Measurements from ENCODE around the gene ATG3. TPM values are rescaled to one million over a fixed set of nuclear protein-coding genes. Genes with fewer than 3 reads are reported as not detected.
A peak's percentile ranks its signal among the peaks of the same experiment; 100 is the strongest.

ATG3 gene
- total and polyA plus RNA-seq, 12 donors, result 14.0 to 64.3 (median 42.8) TPM

DNA sequence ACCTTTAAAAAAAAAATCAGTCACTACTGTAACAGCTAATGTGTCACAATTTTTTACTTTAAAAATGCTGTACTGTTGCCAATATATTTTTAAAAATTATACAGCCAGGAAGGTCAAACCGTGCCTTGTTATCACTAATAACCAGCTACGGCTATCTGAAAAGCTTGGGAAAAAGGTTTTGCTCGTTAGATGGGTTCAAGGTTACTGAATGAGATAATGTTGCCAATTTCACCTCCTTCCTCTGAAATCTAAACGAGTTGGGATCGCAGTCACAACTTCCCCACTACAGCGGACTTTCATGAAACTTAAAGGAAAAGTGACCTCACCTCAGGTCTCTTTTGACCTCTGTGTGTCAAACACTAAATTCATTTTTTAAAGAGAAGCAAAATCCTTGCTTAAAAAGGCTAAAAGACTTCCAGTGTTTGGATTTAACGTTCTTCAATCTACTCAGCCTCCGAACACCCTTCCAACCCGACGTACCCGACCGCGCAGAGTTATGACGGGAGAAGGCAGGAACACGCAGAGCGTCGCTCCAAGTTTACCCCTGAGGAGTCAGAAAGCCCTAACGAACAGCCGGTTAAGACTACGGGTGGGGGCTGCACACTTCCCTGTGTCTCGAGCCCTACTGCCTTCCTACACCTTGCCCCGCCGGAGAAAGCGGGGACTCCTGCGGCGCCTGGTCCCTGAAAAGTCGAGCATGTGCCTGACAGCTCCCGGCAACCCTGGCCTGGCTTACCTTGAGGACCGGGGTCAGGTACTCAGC lies 860 bp downstream of the ATG3 start:
- ATAC-seq (peak; percentile 30 to 55 (median 38)), DNase-seq (peak; percentile 55 to 74)
- Histone ChIP-seq H3K27ac (peak overlapping the region; percentile 86 to 99 (median 92)), H3K36me3 (peaks cover 0 to 33% (median 0%) of the 10 kb centered on the region in 9 donors), H3K27me3 (no peaks in the 10 kb centered on the region), H3K9me3 (no peaks in the 10 kb centered on the region), H3K4me3 (peak overlapping the region; percentile 71 to 99 (median 85)), H3K4me1 (peaks cover 2 to 51% (median 40%) of the 10 kb centered on the region in 9 donors)
- intact Hi-C loops (cut with DNase I), result loop anchor here in 2 of 10 donors (5.0 kb wide), 2 partner anchors 431 to 731 kb away; partner anchors contain the start of gene GTPBP8 (in 1 of the 2)
- WGBS, 2 donors, result 0% methylated on average over 29 of the region's 29 CpGs
- TF ChIP-seq, protein P1, sequence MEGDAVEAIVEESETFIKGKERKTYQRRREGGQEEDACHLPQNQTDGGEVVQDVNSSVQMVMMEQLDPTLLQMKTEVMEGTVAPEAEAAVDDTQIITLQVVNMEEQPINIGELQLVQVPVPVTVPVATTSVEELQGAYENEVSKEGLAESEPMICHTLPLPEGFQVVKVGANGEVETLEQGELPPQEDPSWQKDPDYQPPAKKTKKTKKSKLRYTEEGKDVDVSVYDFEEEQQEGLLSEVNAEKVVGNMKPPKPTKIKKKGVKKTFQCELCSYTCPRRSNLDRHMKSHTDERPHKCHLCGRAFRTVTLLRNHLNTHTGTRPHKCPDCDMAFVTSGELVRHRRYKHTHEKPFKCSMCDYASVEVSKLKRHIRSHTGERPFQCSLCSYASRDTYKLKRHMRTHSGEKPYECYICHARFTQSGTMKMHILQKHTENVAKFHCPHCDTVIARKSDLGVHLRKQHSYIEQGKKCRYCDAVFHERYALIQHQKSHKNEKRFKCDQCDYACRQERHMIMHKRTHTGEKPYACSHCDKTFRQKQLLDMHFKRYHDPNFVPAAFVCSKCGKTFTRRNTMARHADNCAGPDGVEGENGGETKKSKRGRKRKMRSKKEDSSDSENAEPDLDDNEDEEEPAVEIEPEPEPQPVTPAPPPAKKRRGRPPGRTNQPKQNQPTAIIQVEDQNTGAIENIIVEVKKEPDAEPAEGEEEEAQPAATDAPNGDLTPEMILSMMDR (IDR thresholded peaks at IDR 0.05), result no peak

DNA sequence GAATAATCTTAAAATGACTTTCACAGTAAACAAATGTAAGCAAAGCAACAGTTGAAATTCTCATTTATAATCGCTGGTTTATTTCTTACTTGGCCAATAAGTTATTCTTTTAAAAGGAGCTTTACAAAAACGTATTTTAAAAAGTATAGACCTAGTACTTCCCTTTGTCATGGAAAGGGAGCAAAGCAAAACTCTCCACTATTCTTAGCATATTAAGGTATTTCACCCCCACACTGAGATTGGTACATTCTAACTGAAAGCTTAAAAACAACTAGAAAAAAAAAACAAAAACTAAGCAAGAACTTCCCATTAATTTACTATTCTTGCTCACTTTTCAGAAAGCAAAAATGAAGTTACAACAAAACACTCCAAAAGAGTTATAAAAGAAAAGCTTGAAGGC lies 1.5 kb downstream of the ATG3 start:
- H3K27me3 ChIP-seq, result no peaks in the 10 kb centered on the region
- peak overlapping the region in 8 of 10 donors; percentile 86 to 99 (median 92) for H3K27ac ChIP-seq
- no peaks in the 10 kb centered on the region for H3K9me3 ChIP-seq
- H3K4me1 ChIP-seq, result peaks cover 2 to 57% (median 46%) of the 10 kb centered on the region in 9 donors
- no peak for ATAC-seq
- peaks cover 0 to 27% (median 0%) of the 10 kb centered on the region in 9 donors for H3K36me3 ChIP-seq
- intact Hi-C loops (cut with DNase I), result loop anchor here in 2 of 10 donors (5.0 kb wide), 2 partner anchors 432 to 732 kb away; partner anchors contain the start of gene GTPBP8 (in 1 of the 2)
- H3K4me3 ChIP-seq, result peak overlapping the region; percentile 71 to 99 (median 85)
- WGBS, 2 donors, result 20 to 26% methylated on average over 2 of the region's 2 CpGs
- TF ChIP-seq, protein P1 (IDR thresholded peaks at IDR 0.05), result no peak
- no peak for DNase-seq

DNA sequence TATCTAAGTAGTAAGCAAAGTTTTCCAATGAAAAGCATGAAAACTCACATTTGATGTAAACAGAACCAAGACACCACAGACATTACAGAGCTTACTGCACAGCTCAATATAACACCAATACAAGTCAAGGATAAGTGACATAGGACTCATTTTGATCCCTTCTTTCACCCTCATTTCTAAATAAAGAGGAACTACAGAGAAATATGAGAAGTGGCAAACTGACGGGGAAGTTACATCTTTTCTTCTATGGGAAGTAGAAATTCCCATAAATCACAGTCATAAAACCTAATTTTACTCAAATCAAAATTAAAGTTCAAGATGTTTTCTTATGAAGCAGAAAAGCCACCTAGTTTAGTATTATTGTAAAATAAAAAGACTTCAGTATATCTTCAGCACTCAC lies 3.8 kb downstream of the ATG3 start:
- ATAC-seq, result no peak

DNA sequence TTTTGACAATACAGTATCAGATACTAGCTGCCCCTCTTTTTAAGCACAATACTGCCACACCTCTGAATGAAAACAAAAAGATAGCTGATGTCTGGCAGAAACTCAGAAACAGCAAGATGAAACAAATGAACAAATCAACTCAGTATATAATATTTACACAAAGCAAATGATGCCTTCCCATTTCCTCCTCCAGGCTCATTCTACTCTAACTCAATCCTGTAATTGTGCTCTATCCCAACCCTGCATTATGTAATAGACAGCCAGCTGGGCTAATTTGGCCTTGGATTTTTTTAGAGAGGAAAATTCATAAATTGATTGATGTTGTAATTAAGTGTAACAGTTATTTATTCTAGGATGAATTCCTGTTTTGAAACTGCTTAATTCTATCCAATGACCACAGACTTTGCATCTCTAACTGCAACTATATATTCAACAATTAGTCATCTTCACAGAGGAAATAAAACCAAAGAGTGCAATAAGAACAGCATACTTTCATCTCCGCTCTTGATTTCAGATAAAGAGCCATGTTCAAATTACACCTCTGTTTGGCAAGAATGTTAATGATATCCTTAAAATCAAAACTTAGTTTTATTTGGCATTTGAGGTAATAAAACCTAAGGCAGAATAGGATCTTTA lies 6.1 kb downstream of the ATG3 start:
- ATAC-seq (no peak), DNase-seq (no peak)
- TF ChIP-seq, protein P1 (IDR thresholded peaks at IDR 0.05), result no peak
- Histone ChIP-seq H3K4me3 (peak overlapping the region in 1 of 10 donors; percentile 26), H3K27ac (peak overlapping the region in 1 of 10 donors; percentile 56), H3K27me3 (no peaks in the 10 kb centered on the region), H3K4me1 (peaks cover 2 to 75% (median 41%) of the 10 kb centered on the region in 9 donors), H3K36me3 (peaks cover 0 to 20% (median 0%) of the 10 kb centered on the region in 9 donors), H3K9me3 (no peaks in the 10 kb centered on the region)
- WGBS, 2 donors, result 89 to 96% methylated on average over 1 of the region's 1 CpG
- intact Hi-C loops (cut with DNase I), result no loop called here

More for the DNA sequence above, 3.8 kb downstream of the ATG3 start:
- Histone ChIP-seq H3K4me1 (peaks cover 2 to 72% (median 38%) of the 10 kb centered on the region in 9 donors), H3K36me3 (peaks cover 0 to 14% (median 0%) of the 10 kb centered on the region in 9 donors), H3K27ac (peak overlapping the region in 2 of 10 donors; percentile 5 to 99), H3K27me3 (no peaks in the 10 kb centered on the region), H3K9me3 (no peaks in the 10 kb centered on the region), H3K4me3 (no peak overlapping the region)
- TF ChIP-seq, protein P1 (IDR thresholded peaks at IDR 0.05), result no peak
- intact Hi-C loops (cut with DNase I), result no loop called here
- DNase-seq, result no peak
- 85 to 91% methylated on average over 1 of the region's 1 CpG for WGBS, 2 donors

All from heart right ventricle (tissue), 16 donors.